Measurements from ENCODE around the gene ACTL6B. TPM values are rescaled to one million over a fixed set of nuclear protein-coding genes. Genes with fewer than 3 reads are reported as not detected.

Gene ACTL6B
- total RNA-seq, 1 donor from 2014 or later: not detected

GRCh38 chr7:100685049-100685605 lies 28.9 kb upstream of the ACTL6B start:
- H3K36me3 ChIP-seq: peaks cover 80% of the 10 kb centered on the region
- no peak for DNase-seq
- intact Hi-C loops (cut with DNase I): loop anchor here (10.0 kb wide), 3 partner anchors 70 to 210 kb away; partner anchors contain the start of genes MOSPD3 and TSC22D4
- TF ChIP-seq CTCF (IDR thresholded peaks at IDR 0.05): no peak
- no peaks in the 10 kb centered on the region for H3K27me3 ChIP-seq
- H3K27ac ChIP-seq: no peak overlapping the region
- no peaks in the 10 kb centered on the region for H3K4me1 ChIP-seq
- no peak for ATAC-seq
- H3K9me3 ChIP-seq: no peaks in the 10 kb centered on the region
- no peak overlapping the region for H3K4me3 ChIP-seq

DNA sequence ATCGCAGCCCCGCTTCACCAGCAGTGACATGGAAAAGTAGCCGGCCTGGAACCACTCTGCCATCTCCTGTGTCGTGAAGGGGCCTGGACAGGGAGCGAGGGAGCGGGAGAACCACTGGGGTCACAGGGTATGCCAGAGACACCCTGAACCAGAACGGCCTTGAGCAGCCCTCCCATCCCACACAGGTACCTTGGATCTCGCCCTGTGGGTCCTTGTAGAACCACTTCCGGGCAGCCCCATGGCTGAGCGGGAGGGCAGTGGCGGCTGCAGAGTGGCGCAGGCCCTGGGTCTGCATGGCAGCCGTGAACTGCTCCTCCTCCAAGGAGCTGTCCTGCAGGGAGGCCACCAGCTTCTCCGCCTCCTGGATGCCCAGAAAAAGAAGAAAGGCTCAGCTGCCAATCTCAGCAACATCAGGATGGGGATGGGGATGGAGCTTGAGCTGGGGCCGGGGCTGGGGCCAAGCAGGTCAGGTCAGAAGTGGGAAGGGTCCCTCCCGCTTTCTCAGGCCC lies 28.3 kb upstream of the ACTL6B start:
- Histone ChIP-seq H3K27me3 (no peaks in the 10 kb centered on the region), H3K4me3 (no peak overlapping the region), H3K27ac (no peak overlapping the region), H3K36me3 (peaks cover 85% of the 10 kb centered on the region), H3K4me1 (peaks cover 3% of the 10 kb centered on the region), H3K9me3 (no peaks in the 10 kb centered on the region)
- no peak for ATAC-seq
- DNase-seq: no peak
- no peak for TF ChIP-seq CTCF (IDR thresholded peaks at IDR 0.05)
- intact Hi-C loops (cut with DNase I): loop anchor here (10.0 kb wide), 3 partner anchors 70 to 210 kb away; partner anchors contain the start of genes MOSPD3 and TSC22D4

GRCh38 chr7:100683659-100684533 lies 27.6 kb upstream of the ACTL6B start:
- Histone ChIP-seq H3K4me3 (no peak overlapping the region), H3K9me3 (no peaks in the 10 kb centered on the region), H3K27ac (no peak overlapping the region), H3K27me3 (no peaks in the 10 kb centered on the region), H3K4me1 (peaks cover 8% of the 10 kb centered on the region), H3K36me3 (peaks cover 92% of the 10 kb centered on the region)
- intact Hi-C loops (cut with DNase I): loop anchor here (10.0 kb wide), 3 partner anchors 69 to 209 kb away; partner anchors contain the start of genes MOSPD3 and TSC22D4
- no peak for TF ChIP-seq CTCF (IDR thresholded peaks at IDR 0.05)
- no peak for ATAC-seq
- no peak for DNase-seq

DNA sequence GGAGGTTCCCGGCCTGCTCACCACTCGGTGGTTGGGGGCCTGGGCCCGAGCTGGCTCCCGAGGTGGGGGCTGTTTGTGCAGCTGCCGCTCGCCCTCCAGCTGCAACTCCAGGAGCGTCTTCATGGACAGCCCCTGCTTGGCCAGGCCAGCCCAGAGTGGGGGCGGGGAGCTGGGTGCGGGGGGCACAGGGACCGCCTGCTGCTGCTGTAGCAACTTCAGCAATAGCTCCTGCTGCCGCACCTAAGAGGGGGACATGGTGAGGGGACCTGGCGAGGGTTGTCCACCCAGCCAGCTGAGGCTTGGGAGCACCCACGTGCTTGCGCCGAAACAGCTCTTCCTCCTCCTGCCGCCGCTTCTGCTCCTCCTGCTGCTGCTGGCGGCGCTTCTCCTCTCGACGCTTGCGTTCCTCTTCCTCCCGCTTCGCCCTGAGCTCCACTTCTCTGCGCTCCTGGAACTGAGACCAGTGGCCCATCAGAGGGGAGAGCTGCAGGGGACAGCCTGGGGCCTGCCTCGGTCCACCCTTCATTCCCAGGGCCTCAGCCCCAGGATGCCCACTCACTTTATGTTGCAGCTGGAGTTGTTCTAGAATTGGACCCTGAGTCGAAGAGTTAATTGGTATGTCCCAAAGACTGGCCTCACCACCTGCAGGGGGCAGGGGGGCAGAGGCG lies 26.9 kb upstream of the ACTL6B start:
- peaks cover 97% of the 10 kb centered on the region for H3K36me3 ChIP-seq
- DNase-seq (no peak), ATAC-seq (no peak)
- peaks cover 8% of the 10 kb centered on the region for H3K4me1 ChIP-seq
- H3K9me3 ChIP-seq: no peaks in the 10 kb centered on the region
- no peaks in the 10 kb centered on the region for H3K27me3 ChIP-seq
- intact Hi-C loops (cut with DNase I): loop anchor here (10.0 kb wide), 3 partner anchors 68 to 208 kb away; partner anchors contain the start of genes MOSPD3 and TSC22D4
- H3K4me3 ChIP-seq: no peak overlapping the region
- no peak for TF ChIP-seq CTCF (IDR thresholded peaks at IDR 0.05)
- no peak overlapping the region for H3K27ac ChIP-seq

DNA sequence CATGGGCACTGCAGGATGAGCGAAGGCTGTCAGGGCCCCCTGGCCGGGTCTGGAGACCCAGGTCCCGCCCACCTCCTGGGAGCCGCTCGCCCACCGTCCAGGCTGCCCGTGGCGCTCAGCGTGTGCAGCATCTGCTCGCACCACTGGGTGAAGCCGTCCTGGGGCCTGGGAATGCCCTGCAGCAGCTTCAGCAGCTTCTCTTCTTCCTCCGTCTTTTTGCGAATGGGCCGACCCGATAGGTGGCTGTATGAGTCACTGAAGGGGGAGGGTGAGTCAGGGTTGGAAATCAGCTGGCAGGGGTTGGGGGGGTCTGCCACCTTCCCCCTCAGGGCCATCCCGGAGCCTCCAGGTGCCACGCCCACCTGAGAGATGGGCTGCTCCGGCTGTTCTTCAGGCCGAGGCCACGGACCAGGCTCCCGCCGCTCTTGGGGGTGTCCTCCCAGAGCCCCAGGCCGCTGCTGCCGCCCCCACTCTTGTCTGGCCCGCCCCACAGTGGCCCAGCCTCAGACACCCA lies 26.0 kb upstream of the ACTL6B start:
- Histone ChIP-seq H3K4me3 (no peak overlapping the region), H3K4me1 (peaks cover 8% of the 10 kb centered on the region), H3K27ac (no peak overlapping the region), H3K36me3 (peaks cover 97% of the 10 kb centered on the region), H3K27me3 (no peaks in the 10 kb centered on the region), H3K9me3 (no peaks in the 10 kb centered on the region)
- no peak for ATAC-seq
- intact Hi-C loops (cut with DNase I): loop anchor here (10.0 kb wide), 3 partner anchors 67 to 207 kb away; partner anchors contain the start of genes MOSPD3 and TSC22D4
- no peak for TF ChIP-seq CTCF (IDR thresholded peaks at IDR 0.05)
- DNase-seq: peak; percentile 66

Measured in upper lobe of right lung (tissue), 1 donor.